Measurements from ENCODE around the gene KRTCAP2.

KRTCAP2 gene

GRCh38 chr1:155133799-155134281 is 39.3 kb downstream of the KRTCAP2 start:
- no peak for DNase-seq (ENCODE audit: low spot score)

- peak; percentile 70 for DNase-seq (ENCODE audit: low spot score)
Measured at GRCh38 chr1:155131856-155132255, 41.2 kb downstream of the KRTCAP2 start.

GRCh38 chr1:155131285-155131684 is 41.8 kb downstream of the KRTCAP2 start:
- no peak for DNase-seq (ENCODE audit: low spot score)

- DNase-seq (ENCODE audit: low spot score): no peak
Measured at GRCh38 chr1:155130272-155131006, 42.7 kb downstream of the KRTCAP2 start.

GRCh38 chr1:155128755-155129473 is 44.2 kb downstream of the KRTCAP2 start:
- DNase-seq (ENCODE audit: low spot score): peak; percentile 67

- DNase-seq (ENCODE audit: low spot score): no peak
Measured at GRCh38 chr1:155127967-155128754, 44.9 kb downstream of the KRTCAP2 start.

- peak; percentile 87 for DNase-seq (ENCODE audit: low spot score)
Measured at GRCh38 chr1:155127105-155127966, 45.8 kb downstream of the KRTCAP2 start, which contains the start of gene EFNA1. Gene EFNA1, plus strand, starts transcription at chr1:155127876. Its CDS starts 102 bp downstream, at chr1:155127978.

- peak; percentile 70 for DNase-seq (ENCODE audit: low spot score)
Measured at GRCh38 chr1:155126556-155127104, 46.5 kb downstream of the KRTCAP2 start.

GRCh38 chr1:155125946-155126555 is 47.1 kb downstream of the KRTCAP2 start:
- DNase-seq (ENCODE audit: low spot score): peak; percentile 86

GRCh38 chr1:155125511-155125945 is 47.6 kb downstream of the KRTCAP2 start:
- DNase-seq (ENCODE audit: low spot score): no peak

GRCh38 chr1:155124503-155125463 is 48.3 kb downstream of the KRTCAP2 start:
- DNase-seq (ENCODE audit: low spot score): peak; percentile 96

- DNase-seq (ENCODE audit: low spot score): no peak
Measured at GRCh38 chr1:155123801-155124200, 49.3 kb downstream of the KRTCAP2 start.

- no peak for DNase-seq (ENCODE audit: low spot score)
Measured at GRCh38 chr1:155122308-155122707, 50.8 kb downstream of the KRTCAP2 start.

- no peak for DNase-seq (ENCODE audit: low spot score)
Measured at GRCh38 chr1:155121249-155121648, 51.9 kb downstream of the KRTCAP2 start.

GRCh38 chr1:155120253-155120652 is 52.9 kb downstream of the KRTCAP2 start:
- DNase-seq (ENCODE audit: low spot score): no peak
